ENCODE data around the gene PHACTR3.

Gene PHACTR3

GRCh38 chr20:59646487-59646886, 42.1 kb downstream of the PHACTR3 start:
- CTCF ChIA-PET, result no interaction called here
- no peak overlapping the region for H3K4me3 Mint-ChIP-seq
- H3K36me3 Mint-ChIP-seq, result no peaks in the 10 kb centered on the region
- no peak for DNase-seq
- no peak overlapping the region for H3K27ac Mint-ChIP-seq
- H3K27me3 Mint-ChIP-seq, result peaks cover 4% of the 10 kb centered on the region
- H3K4me1 Mint-ChIP-seq, result no peaks in the 10 kb centered on the region
- H3K9me3 Mint-ChIP-seq, result peaks cover 6% of the 10 kb centered on the region

GRCh38 chr20:59647271-59647670, 42.9 kb downstream of the PHACTR3 start:
- Mint-ChIP-seq H3K4me1 (no peaks in the 10 kb centered on the region), H3K4me3 (no peak overlapping the region), H3K27ac (no peak overlapping the region), H3K36me3 (no peaks in the 10 kb centered on the region), H3K9me3 (peaks cover 6% of the 10 kb centered on the region), H3K27me3 (peaks cover 4% of the 10 kb centered on the region)
- CTCF ChIA-PET, result no interaction called here
- DNase-seq, result no peak

- CTCF ChIA-PET, result interaction anchor here (0.6 kb wide), 1 partner anchor 78 kb away, joined by 4 read pairs; no protein-coding TSS in a partner anchor
- DNase-seq, result no peak
- H3K27me3 Mint-ChIP-seq, result peaks cover 4% of the 10 kb centered on the region
Measured at GRCh38 chr20:59648466-59649070, 44.2 kb downstream of the PHACTR3 start.

GRCh38 chr20:59650418-59650817, 46.1 kb downstream of the PHACTR3 start:
- Mint-ChIP-seq H3K4me1 (no peaks in the 10 kb centered on the region), H3K9me3 (peaks cover 6% of the 10 kb centered on the region), H3K27me3 (peaks cover 4% of the 10 kb centered on the region), H3K36me3 (no peaks in the 10 kb centered on the region), H3K4me3 (no peak overlapping the region), H3K27ac (no peak overlapping the region)
- no peak for DNase-seq
- CTCF ChIA-PET, result no interaction called here

More at GRCh38 chr20:59648466-59649070, 44.2 kb downstream of the PHACTR3 start:
- no peak overlapping the region for H3K4me3 Mint-ChIP-seq
- H3K36me3 Mint-ChIP-seq, result no peaks in the 10 kb centered on the region
- H3K27ac Mint-ChIP-seq, result no peak overlapping the region
- H3K4me1 Mint-ChIP-seq, result no peaks in the 10 kb centered on the region
- H3K9me3 Mint-ChIP-seq, result peaks cover 6% of the 10 kb centered on the region

GRCh38 chr20:59652381-59652780, 48.0 kb downstream of the PHACTR3 start:
- peaks cover 4% of the 10 kb centered on the region for H3K9me3 Mint-ChIP-seq
- H3K4me1 Mint-ChIP-seq, result no peaks in the 10 kb centered on the region
- H3K4me3 Mint-ChIP-seq, result no peak overlapping the region
- no peaks in the 10 kb centered on the region for H3K36me3 Mint-ChIP-seq
- DNase-seq, result no peak
- no peak overlapping the region for H3K27ac Mint-ChIP-seq
- CTCF ChIA-PET, result no interaction called here
- no peaks in the 10 kb centered on the region for H3K27me3 Mint-ChIP-seq

GRCh38 chr20:59656417-59656816, 52.1 kb downstream of the PHACTR3 start:
- no peaks in the 10 kb centered on the region for H3K4me1 Mint-ChIP-seq
- no peak overlapping the region for H3K4me3 Mint-ChIP-seq
- CTCF ChIA-PET, result no interaction called here
- DNase-seq, result no peak
- H3K9me3 Mint-ChIP-seq, result peaks cover 21% of the 10 kb centered on the region
- no peaks in the 10 kb centered on the region for H3K36me3 Mint-ChIP-seq
- H3K27ac Mint-ChIP-seq, result no peak overlapping the region
- peaks cover 4% of the 10 kb centered on the region for H3K27me3 Mint-ChIP-seq

GRCh38 chr20:59657459-59658046, 53.2 kb downstream of the PHACTR3 start:
- no peak for DNase-seq
- Mint-ChIP-seq H3K27me3 (peaks cover 4% of the 10 kb centered on the region), H3K9me3 (peaks cover 21% of the 10 kb centered on the region), H3K4me3 (no peak overlapping the region), H3K27ac (no peak overlapping the region), H3K36me3 (no peaks in the 10 kb centered on the region), H3K4me1 (no peaks in the 10 kb centered on the region)
- CTCF ChIA-PET, result no interaction called here

GRCh38 chr20:59660471-59660870, 56.1 kb downstream of the PHACTR3 start:
- Mint-ChIP-seq H3K27ac (no peak overlapping the region), H3K9me3 (peaks cover 21% of the 10 kb centered on the region), H3K4me1 (no peaks in the 10 kb centered on the region), H3K4me3 (no peak overlapping the region), H3K27me3 (peaks cover 4% of the 10 kb centered on the region), H3K36me3 (no peaks in the 10 kb centered on the region)
- CTCF ChIA-PET, result interaction anchor here (0.6 kb wide), 1 partner anchor 27 kb away, joined by 3 read pairs; no protein-coding TSS in a partner anchor
- no peak for DNase-seq

GRCh38 chr20:59661153-59661552, 56.8 kb downstream of the PHACTR3 start:
- CTCF ChIA-PET, result no interaction called here
- Mint-ChIP-seq H3K4me1 (no peaks in the 10 kb centered on the region), H3K36me3 (no peaks in the 10 kb centered on the region), H3K4me3 (no peak overlapping the region), H3K27me3 (peaks cover 6% of the 10 kb centered on the region), H3K27ac (no peak overlapping the region), H3K9me3 (peaks cover 21% of the 10 kb centered on the region)
- no peak for DNase-seq

- H3K4me3 Mint-ChIP-seq, result no peak overlapping the region
- H3K27me3 Mint-ChIP-seq, result peaks cover 10% of the 10 kb centered on the region
- H3K27ac Mint-ChIP-seq, result no peak overlapping the region
- CTCF ChIA-PET, result no interaction called here
- H3K36me3 Mint-ChIP-seq, result no peaks in the 10 kb centered on the region
- DNase-seq, result no peak
- H3K9me3 Mint-ChIP-seq, result peaks cover 21% of the 10 kb centered on the region
- no peaks in the 10 kb centered on the region for H3K4me1 Mint-ChIP-seq
Measured at GRCh38 chr20:59661621-59662020, 57.3 kb downstream of the PHACTR3 start.

GRCh38 chr20:59662161-59662560, 57.8 kb downstream of the PHACTR3 start:
- no peak for DNase-seq
- CTCF ChIA-PET, result no interaction called here
- Mint-ChIP-seq H3K27ac (no peak overlapping the region), H3K9me3 (peaks cover 18% of the 10 kb centered on the region), H3K4me3 (no peak overlapping the region), H3K36me3 (no peaks in the 10 kb centered on the region), H3K27me3 (peaks cover 10% of the 10 kb centered on the region), H3K4me1 (no peaks in the 10 kb centered on the region)

- CTCF ChIA-PET, result no interaction called here
- Mint-ChIP-seq H3K4me1 (no peaks in the 10 kb centered on the region), H3K4me3 (no peak overlapping the region), H3K36me3 (no peaks in the 10 kb centered on the region), H3K27ac (no peak overlapping the region), H3K27me3 (peaks cover 10% of the 10 kb centered on the region), H3K9me3 (peaks cover 11% of the 10 kb centered on the region)
- DNase-seq, result no peak
Measured at GRCh38 chr20:59662856-59663512, 58.6 kb downstream of the PHACTR3 start.

GRCh38 chr20:59663513-59664060, 59.2 kb downstream of the PHACTR3 start:
- CTCF ChIA-PET, result no interaction called here
- Mint-ChIP-seq H3K4me3 (no peak overlapping the region), H3K9me3 (peaks cover 7% of the 10 kb centered on the region), H3K27ac (no peak overlapping the region), H3K27me3 (peaks cover 10% of the 10 kb centered on the region), H3K36me3 (no peaks in the 10 kb centered on the region), H3K4me1 (no peaks in the 10 kb centered on the region)
- no peak for DNase-seq

GRCh38 chr20:59664421-59664941, 60.1 kb downstream of the PHACTR3 start:
- Mint-ChIP-seq H3K4me3 (no peak overlapping the region), H3K27me3 (peaks cover 10% of the 10 kb centered on the region), H3K9me3 (peaks cover 4% of the 10 kb centered on the region), H3K27ac (no peak overlapping the region), H3K4me1 (no peaks in the 10 kb centered on the region), H3K36me3 (no peaks in the 10 kb centered on the region)
- CTCF ChIA-PET, result no interaction called here
- DNase-seq, result no peak
